Dermis blood vessel endothelial cell (primary cell): ENCODE data around the gene GLIS1. TPM values are rescaled to one million over a fixed set of nuclear protein-coding genes. Genes with fewer than 3 reads are reported as not detected.

Experiments
- DNase-seq: peaks from one replicate; pipeline ENCODE4 v3.0.0; 2010
- total RNA-seq: library from RNA; depleted of rRNA; stranded (reverse); fragments of >200 nt; gene quantifications from 2 replicates; pipeline ENCODE4 v1.2.3, GENCODE V29; 2014

Gene GLIS1
- total RNA-seq, 1 donor from 2014 or later: not detected

GRCh38 chr1:53717025-53717804 lies 21.7 kb downstream of the GLIS1 start:
- DNase-seq: no peak

- DNase-seq: no peak
These were observed 22.8 kb downstream of the GLIS1 start for GRCh38 chr1:53716150-53716549.

GRCh38 chr1:53715478-53715877 lies 23.5 kb downstream of the GLIS1 start:
- DNase-seq: peak; percentile 67

GRCh38 chr1:53712276-53712675 lies 26.7 kb downstream of the GLIS1 start:
- DNase-seq: no peak

- no peak for DNase-seq
These were observed 28.4 kb downstream of the GLIS1 start for GRCh38 chr1:53710584-53710983.

GRCh38 chr1:53708687-53709086 lies 30.3 kb downstream of the GLIS1 start:
- no peak for DNase-seq

- DNase-seq: no peak
These were observed 32.6 kb downstream of the GLIS1 start for GRCh38 chr1:53706356-53706755.

GRCh38 chr1:53705446-53706096 lies 33.4 kb downstream of the GLIS1 start:
- no peak for DNase-seq

- no peak for DNase-seq
These were observed 34.0 kb downstream of the GLIS1 start for GRCh38 chr1:53704804-53705445.

GRCh38 chr1:53704304-53704703 lies 34.7 kb downstream of the GLIS1 start:
- no peak for DNase-seq

- no peak for DNase-seq
These were observed 35.8 kb downstream of the GLIS1 start for GRCh38 chr1:53703174-53703573.

GRCh38 chr1:53702341-53702740 lies 36.6 kb downstream of the GLIS1 start:
- DNase-seq: no peak

- DNase-seq: no peak
These were observed 38.2 kb downstream of the GLIS1 start for GRCh38 chr1:53700776-53701175.

GRCh38 chr1:53699981-53700380 lies 39.0 kb downstream of the GLIS1 start:
- no peak for DNase-seq

- DNase-seq: no peak
These were observed 40.5 kb downstream of the GLIS1 start for GRCh38 chr1:53698384-53698980.

- no peak for DNase-seq
These were observed 41.1 kb downstream of the GLIS1 start for GRCh38 chr1:53697721-53698383.

GRCh38 chr1:53696990-53697389 lies 42.0 kb downstream of the GLIS1 start:
- DNase-seq: no peak

- DNase-seq: no peak
These were observed 42.4 kb downstream of the GLIS1 start for GRCh38 chr1:53696571-53696970.

GRCh38 chr1:53696051-53696450 lies 42.9 kb downstream of the GLIS1 start:
- no peak for DNase-seq

- no peak for DNase-seq
These were observed 43.8 kb downstream of the GLIS1 start for GRCh38 chr1:53695116-53695515.

GRCh38 chr1:53694718-53695091 lies 44.3 kb downstream of the GLIS1 start:
- DNase-seq: no peak

- peak; percentile 51 for DNase-seq
These were observed 44.9 kb downstream of the GLIS1 start for GRCh38 chr1:53693773-53694717.
